GM18909 (cell line): Measurements from ENCODE around the gene E2F2.
"Not testable (repeated sequence)": the region's sequence is repeated elsewhere in the genome, so short reads cannot be mapped to it uniquely, and the experiment has no call there.

Experiments
- ATAC-seq: cut with Tn5 transposase; IDR thresholded peaks from one replicate; pipeline ENCODE4 v1.9.1; 2021; ENCODE audit warnings: mild to moderate bottlenecking; ENCODE audit not compliant: unreplicated experiment, poor library complexity

Gene E2F2

DNA sequence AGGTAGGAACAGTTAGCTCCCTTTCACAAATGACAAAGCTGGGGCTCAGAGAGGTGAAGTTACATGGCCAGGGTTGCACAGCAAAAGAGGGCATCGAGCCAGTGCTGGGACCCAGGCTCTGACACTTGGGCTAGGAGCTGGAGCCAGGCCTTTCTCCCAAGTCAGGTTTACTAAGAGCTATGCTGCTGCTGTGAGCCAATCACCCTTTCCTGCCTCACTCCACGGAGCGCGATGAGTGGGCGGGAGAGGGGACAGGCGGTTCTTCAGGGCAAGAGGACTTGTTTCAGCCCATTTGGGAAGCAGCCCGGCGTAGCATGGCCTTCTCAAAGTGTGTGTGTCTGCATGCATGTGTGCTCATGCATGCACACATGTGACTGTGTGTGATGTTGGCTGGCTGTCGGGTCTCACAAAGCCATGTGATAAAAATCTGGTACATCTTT is 17.7 kb upstream of the E2F2 start:
- ATAC-seq, result no peak

DNA sequence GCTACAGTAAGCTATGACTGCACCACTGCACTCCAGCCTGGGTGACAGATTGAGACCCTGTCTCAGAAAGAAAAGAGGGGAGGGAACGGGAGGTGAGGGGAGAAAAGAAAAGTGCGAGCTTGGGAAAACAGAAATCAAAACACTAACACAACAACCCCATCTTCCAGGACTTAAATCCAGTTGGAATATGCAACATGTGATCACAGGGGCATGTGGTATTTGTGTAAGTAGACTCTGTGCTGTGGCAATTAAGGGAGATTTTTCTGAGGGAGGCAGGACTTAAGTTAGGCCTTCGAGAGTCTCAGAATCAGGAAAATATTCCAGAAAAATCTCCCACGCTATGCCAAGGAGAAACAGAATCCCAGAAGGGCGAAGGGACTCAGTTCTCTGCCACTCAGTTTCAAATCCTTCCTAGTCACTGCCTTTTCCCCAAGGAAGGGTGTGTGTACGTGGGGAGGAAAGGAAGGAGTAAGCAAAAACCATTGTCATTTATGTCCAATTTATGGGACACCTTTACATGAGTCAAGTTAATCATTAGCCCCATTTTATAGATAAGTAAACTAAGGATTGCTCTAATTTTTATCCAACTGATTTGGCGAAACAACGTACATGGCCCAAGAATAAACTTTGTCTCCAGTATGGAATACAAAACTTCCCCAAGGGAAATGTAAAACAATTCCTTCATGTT is 16.0 kb upstream of the E2F2 start:
- ATAC-seq, result no peak

DNA sequence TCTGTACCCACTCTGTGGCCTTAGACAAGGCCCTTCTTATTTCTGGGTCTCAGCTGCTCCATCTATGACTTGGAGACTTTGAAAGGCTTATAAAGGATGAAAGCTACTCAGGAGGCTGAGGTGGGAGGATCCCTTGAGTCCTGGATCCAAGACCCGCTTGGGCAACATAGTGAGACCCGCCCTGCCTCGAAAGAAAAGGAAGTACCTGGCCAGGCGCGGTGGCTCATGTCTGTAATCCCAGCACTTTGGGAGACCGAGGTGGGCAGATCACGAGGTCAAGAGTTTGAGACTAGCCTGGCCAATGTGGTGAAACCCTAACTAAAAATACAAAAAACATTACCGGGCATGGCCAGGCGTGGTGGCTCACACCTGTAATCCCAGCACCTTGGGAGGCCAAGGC is 14.8 kb upstream of the E2F2 start:
- ATAC-seq, result no peak

DNA sequence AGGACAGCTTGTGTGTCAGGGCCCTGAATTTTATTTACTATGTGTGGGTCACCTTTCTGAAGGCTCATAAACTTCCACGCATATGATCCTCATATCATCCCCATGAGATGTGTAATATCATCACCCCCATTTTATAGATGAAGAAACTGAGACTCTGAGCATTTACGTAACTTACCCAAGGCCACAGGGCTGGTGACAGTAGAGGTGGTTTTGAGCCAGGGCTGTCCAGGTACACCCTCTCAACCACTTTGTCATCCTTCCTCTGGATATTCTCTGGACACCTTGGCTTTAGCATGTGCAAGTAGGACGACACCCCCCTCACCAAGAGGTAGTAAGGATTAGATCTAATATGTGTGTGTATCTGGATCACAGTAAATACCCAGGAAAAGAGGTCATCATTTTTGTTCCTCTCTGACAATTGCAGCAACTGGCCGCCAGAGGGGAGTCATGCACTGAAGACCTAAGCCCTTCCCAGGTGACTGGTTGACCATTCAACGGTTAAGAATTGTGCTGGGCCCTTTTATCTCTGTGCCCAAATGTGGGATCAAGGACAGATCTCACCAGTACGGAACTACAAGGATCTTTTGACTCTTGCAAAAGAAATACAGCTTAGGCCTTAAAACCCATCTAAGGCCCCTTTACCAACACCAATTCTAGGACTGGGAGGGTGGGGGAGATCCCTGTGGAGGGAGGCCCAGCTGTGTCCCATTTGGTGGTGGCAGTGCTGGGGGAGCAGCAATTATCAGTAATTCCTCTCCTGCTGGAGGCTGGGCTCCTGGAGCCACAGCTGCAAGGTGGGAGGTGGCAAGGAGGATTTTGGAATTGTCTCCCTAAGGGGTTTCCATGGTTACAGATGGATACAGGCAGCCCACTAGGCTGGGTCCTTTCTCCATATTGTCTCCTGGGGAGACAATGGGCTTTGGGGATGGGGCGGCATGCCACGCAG is 13.7 kb upstream of the E2F2 start:
- no peak for ATAC-seq

DNA sequence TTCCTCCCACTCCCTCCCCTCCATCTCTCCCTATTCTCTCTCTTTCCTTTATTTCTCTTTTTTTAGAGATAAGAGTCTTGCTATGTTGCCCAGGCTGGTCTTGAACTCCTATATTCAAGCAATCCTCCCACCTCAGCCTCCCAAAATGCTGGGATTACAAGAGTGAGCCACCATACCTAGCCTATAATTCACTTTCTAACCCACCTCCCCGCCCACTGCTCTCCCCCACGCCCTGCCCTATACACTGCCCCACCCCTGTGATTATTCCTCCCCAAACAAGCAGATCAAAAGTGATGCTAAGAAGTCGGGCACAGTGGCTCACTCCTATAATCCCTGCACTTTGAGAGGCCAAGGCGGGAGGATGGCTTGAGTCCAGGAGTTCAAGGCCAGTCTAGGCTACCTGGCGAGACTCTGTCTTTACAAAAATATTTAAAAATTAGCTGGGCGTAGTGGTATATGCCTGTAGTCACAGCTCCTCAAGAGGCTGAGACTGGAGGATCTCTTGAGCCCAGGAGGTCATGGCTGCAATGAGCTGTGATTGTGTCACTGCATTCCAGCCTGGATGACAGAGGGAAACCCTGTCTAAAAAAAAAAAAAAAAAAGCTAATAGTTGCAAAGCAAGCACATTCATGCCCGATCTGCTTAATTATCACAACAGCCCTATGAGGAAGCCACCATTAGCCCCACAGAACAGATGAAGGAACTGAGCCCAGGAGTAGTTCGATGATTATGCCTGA is 12.8 kb upstream of the E2F2 start:
- no peak for ATAC-seq

DNA sequence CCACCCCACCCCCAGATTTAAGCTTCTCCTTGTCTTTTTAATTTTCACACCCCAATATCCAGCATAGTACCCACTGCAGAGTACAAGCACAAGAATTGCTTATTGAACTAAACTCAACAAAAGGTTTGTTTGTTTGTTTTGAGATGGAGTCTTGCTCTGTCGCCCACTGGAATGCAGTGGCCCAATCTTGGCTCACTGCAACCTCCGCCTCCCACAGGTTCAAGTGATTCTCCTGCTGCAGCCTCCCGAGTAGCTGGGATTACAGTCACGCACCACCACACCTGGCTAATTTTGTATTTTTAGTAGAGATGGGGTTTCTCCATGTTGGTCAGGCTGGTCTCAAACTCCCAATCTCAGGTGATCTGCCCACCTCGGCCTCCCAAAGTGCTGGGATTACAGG is 11.9 kb upstream of the E2F2 start:
- not testable (repeated sequence) for ATAC-seq

DNA sequence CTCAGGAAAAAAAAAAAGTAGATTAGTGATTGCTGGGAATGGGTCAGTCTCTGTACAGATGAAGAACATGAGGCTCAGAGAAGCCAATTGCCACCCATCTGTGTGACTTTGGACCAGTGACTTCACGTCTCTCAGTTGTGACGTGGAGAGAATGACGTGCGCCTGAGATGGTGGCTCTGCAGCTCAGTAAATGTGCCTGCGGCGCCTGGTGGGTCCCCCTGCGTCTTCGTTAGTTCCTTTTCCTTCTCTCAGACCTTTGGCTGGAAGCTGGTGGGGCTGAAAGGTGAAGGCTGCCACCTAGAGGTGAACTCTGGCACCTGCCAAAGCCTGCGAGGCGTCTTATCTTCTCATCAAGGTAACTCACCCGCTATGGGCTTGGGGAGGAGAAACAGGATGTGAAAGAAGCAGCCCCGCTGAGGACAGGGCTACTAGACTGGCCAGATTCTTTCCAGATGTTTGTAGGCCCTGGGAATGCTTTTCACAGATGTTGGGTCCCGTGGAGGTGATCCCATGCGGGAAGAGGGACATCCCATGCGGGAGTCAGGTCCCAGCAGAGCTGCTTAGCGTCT is 8.7 kb upstream of the E2F2 start:
- ATAC-seq, result peak; percentile 85

DNA sequence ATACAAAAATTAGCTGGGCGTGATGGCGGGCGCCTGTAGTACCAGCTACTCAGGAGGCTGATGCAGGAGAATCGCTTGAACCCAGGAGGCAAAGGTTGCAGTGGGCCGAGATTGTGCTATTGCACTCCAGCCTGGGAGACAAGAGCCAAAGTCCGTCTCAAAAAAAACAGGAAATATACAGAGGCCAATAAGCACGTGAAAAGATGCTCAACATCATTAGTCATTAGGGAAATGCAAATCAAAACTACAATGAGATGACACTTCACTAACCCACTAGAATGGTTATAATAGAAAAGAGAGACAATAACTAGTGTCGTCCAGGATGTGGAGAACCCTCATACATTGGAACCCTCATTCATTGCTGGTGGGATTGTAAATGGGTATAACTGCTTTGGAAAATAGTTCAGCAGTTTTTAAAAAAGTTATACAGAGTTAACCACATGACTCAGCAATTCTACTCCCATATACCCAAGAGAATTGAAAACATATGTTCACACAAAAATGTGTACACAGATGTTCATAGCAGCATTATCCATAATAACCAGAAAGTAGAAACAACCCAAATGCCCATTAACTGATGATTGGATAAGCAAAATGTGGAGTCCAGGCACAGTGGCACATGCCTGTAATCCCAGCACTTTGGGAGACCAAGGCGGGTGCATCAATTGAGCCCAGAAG is 6.4 kb upstream of the E2F2 start:
- ATAC-seq, result no peak

DNA sequence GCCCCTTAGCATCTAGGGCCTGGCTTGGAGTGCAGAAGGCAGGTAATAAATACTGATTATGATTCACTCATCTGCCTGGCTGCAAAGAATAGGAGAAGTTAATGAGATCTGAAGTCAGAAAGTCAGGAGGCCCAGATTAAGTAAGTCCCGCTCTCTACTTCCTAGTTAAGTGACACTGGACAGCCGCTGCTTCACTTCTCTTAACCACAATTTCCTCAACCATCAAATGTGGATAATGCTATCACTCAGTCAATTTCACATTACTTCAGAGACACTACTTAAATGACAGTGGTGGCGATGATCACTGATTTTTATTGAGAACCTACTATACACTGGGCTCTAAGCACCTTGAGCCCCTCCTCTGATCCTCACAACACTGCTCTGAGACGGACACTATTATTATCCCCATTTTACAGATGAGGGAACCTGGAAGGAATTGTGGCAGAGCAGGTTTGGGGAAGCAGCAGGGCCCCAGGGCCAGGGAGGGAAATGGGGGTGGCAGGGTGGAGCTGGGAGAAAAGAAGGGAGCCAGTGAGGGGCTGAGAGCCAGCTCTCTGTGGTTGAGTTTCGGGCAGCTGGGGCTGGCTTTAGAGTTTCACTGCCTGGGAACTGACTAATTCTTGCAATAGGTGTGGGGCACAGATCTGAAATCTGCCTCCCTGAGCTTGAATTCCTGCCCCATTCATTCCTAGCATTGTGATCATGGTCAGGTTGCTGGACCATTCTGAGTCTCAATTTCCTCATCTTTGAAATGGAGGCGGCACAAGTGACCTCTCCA is 2.4 kb upstream of the E2F2 start:
- ATAC-seq, result no peak

DNA sequence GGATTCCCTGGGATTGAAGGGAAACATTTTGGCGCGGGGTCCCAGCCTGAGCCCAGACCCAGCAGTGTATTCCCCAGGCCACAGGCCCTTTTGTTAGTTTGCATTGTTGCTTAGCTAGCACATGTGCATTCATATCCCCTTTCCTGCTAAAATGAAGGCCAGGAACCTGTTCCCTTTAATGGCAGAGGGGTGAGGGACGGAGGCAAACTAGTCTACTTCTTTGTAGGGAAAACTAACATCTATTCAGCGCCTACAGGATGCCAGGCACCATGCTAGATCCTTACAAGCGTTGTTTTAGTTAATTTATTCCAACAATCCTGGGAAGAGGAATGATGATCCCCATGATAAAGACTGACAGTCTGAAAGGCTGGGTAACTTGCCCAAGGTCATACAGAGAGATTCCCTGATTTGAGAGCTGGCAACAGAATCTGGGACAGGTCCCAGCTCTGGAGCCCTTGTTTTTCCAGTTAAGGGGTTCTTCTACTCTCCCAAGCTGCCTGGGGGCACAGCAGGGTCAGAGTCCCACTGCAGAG is 595 bp upstream of the E2F2 start:
- no peak for ATAC-seq

DNA sequence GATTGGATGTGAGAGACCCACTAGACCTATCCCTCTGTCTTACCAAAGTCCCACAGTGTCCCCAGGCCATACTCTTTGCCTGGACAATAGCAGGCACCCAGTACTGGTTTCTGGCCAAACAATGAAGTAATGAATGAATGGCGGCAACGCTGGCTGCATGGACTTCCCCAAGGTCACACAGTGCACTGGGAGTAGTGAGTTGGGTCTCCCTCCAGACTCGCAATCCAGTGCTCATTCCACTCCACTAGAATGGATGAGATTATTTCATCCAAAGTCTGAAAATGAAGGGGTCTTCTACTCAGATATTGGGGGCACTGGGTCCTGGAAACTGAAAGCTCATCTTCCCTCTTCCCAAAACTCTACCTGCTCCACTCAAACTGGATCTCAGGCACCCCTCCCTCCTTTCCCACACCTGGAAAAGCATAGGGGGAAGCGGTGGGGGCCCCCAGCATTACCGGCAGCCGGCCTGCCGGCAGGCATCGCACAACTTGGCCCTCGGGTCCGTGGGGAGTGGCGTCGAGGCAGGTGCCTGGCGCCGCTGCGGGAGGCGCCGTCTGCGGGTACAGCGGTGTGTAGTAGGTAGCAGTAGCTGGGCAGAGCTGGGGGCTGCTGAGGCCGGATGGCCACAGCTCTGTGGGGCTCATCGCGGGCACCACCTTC is 816 bp downstream of the E2F2 start:
- ATAC-seq, result peak; percentile 6

DNA sequence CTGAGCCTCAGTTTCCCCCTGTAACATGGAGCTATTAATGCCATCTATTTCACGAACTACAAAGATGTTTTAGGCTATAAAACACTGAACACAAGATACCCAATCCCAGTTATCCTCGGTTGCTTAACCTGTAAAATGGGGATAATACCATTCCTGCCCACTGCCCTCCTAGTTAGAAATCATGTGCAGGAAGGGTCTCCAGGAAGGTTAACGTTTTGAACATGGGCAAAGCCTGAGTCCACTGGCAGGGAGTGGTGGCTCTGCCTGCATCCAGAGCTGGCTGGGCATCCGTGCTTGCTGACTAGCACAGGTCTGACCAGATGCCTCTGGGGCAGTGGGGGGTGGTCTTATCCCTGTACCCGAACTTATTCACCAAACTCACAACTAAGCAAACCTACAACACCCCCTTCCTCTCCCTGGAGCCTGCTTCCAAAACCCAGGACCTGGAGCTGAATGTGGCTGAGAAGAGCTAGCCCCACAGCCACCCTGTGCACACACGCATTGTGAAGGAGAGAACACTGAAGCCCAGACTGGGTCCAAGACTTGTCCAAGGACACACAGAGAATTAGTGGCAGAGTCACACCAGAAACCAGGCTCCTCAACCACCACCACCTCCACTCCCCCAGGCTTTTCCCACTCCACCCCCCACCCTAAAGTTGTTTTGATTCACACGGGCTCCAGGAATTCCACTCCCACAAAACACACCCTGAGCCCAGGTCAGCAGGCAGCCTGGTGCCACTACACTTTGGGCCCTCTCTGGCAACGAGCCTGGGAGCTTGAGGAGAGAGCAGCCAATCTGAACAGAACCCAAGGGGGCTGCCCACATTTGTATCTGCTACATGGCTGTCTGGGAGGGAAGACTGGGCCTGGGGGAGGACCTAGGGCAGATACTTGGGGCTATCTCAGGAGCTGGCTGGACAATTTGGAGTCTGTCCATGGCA is 1.6 kb downstream of the E2F2 start:
- ATAC-seq, result no peak

DNA sequence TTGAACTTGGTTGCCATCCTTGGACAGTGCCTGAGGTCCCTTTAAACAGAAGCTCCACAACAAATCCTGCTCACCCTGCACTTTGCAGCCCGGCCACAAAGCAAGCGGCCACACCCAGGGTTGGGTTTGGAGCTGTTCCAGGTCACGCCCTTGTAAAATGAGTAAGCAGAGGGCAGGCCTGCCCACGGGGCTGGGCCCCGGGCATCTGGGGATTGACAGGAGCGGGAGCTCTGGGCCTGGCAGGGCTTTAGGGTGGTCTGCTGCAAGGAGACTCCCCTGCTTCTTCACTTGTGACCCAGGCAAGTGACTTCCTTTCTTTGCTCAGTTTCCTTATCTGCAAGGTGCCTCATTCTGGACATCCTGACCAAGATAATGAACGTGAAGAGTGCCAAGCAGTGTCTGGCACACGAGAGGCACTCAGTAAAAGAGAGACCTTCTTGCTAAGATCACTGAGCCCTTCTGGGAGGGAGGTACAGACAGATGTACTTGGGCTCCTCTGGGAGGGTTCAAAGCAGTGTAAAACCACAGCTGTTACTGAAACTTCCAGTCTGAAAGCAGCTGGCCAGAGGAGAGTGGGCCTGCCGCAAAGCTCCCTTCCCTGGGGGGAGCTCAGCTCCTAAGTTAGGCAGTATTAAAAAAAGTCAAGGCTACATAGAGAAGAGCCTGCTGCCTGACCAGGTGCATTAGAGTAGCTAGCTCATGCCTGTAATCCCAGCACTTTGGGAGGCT is 2.6 kb downstream of the E2F2 start:
- peak; percentile 49 for ATAC-seq

DNA sequence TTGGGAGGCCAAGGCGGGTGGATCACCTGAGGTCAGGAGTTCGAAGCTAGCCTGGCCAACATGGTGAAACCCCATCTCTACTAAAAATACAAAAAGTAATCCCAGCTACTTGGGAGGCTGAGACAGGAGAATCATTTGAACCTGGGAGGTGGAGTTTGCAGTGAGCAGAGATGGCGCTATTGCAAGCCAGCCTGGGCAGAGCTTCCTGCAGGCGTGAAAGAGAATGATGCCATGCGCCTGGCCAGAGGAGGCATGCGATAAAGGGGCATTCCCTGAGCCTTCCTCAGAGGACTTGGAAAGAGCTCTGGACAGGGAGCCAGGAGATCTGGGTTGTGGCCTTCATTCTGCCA is 3.2 kb downstream of the E2F2 start:
- ATAC-seq, result no peak

DNA sequence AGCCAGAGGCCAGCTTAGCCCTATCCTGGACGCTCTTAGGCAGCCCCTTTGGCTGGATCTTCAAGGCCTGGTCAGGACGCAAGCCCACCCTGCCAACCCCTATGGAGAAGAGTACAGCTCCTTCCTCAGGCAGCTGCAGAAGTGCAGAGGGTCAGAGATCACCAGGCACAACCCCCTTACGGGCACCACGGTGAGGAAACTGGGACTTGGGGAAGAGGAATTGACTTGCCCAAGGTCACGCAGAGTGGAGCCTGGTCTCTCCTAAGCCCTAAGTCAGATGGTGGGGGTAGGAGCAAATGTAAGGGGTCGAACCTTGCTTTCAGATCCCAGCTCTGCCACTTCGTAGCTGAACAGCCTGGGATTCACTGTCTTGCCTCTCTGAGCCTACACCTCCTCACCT is 3.7 kb downstream of the E2F2 start:
- no peak for ATAC-seq

DNA sequence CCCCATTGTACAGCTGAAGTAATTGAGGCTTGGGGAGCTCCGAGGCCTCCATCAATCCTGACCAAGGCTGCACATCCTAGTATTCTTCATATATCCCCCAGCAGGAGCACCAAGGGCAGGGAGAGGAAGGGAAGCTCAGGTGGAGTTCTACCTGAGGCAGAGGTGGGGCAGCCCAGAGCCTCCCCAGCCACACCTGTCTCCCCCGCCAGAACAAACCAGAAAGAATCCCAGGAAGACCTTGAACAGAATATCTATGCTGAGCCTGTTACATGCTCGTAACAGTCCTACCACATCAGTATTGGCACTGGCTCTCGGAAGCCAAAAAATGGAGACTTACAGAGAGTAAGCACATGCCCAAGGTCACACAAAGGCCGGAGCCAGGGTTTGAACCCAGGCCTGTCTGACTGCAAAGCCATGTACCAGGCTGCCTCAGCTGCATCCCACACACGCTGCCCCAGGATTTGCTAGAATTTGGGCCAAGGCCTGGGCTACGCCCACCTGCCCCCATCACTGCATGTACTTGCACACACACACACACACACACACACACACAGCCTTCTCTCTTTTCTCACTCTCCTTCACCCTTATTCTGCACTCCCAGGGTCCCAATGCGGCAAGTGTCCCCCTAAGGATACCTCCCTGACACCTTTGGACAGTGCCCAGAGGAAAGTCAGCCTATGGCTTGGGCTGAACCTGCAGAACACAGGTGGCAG is 4.5 kb downstream of the E2F2 start:
- ATAC-seq, result no peak
